ENCODE data around the gene KIAA0825.
"Not testable (repeated sequence)": the region's sequence is repeated elsewhere in the genome, so short reads cannot be mapped to it uniquely, and the experiment has no call there.

Gene KIAA0825

DNA sequence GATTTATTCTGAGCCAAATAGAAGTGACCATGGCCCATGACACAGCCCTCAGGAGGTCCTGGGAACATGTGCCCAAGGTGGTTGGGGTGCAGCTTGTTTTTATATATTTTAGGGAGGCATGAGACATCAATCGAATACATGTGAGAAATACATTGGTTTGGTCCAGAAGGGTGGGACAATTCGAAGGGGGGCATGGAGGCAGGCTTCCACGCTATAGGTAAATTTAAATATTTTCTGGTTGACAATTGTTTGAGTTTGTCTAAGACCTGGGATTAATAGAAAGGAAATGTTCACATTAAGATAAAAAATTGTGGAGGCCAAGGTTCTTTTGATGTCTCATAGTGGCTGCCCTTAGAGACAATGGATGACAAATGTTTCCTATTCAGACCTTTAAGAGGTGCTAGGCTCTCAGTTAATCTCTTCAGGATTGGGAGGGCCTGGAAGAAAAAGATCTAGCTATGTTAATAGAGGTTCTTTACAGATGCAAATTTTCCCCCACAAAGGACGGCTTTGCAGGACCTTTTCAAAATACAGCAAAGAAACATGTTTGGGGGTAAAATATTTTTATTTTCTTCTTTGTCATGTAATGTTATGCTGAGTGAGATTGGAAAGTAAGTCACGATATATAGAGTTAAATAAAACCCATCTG, 263.4 kb downstream of the KIAA0825 start:
- H3K9ac ChIP-seq (ENCODE audit: low read depth, low read length) = peak overlapping the region; percentile 11; the same call in 1 of the 2 replicates
- H3K27ac ChIP-seq (ENCODE audit: low read depth, low read length) = peak overlapping the region; percentile 96
- H3K4me1 ChIP-seq (ENCODE audit: control insufficient read depth, insufficient read depth, low read length) = peaks cover 61% of the 10 kb centered on the region
- not testable (repeated sequence) for H3K9me3 ChIP-seq (ENCODE audit: control insufficient read depth, insufficient read depth, low read length); H3K27me3 ChIP-seq (ENCODE audit: control insufficient read depth, insufficient read depth, low read length)
- H3K36me3 ChIP-seq (ENCODE audit: control insufficient read depth, insufficient read depth, low read length) = peaks cover 55% of the 10 kb centered on the region
- H3K4me3 ChIP-seq (ENCODE audit: low read depth, low read length) = peak overlapping the region; percentile 41

- Histone ChIP-seq H3K4me1 (ENCODE audit: control insufficient read depth, insufficient read depth, low read length) (peaks cover 60% of the 10 kb centered on the region), H3K9ac (ENCODE audit: low read depth, low read length) (no peak overlapping the region), H3K27me3 (ENCODE audit: control insufficient read depth, insufficient read depth, low read length) (no peaks in the 10 kb centered on the region), H3K27ac (ENCODE audit: low read depth, low read length) (no peak overlapping the region), H3K4me3 (ENCODE audit: low read depth, low read length) (no peak overlapping the region; the same call in 1 of the 2 replicates), H3K36me3 (ENCODE audit: control insufficient read depth, insufficient read depth, low read length) (peaks cover 44% of the 10 kb centered on the region), H3K9me3 (ENCODE audit: control insufficient read depth, insufficient read depth, low read length) (no peaks in the 10 kb centered on the region; the same call in 1 of the 2 replicates)
Measured at GRCh38 chr5:94353605-94354004, 264.8 kb downstream of the KIAA0825 start.

- Histone ChIP-seq H3K27me3 (ENCODE audit: control insufficient read depth, insufficient read depth, low read length) (no peaks in the 10 kb centered on the region), H3K36me3 (ENCODE audit: control insufficient read depth, insufficient read depth, low read length) (peaks cover 50% of the 10 kb centered on the region), H3K27ac (ENCODE audit: low read depth, low read length) (no peak overlapping the region), H3K4me3 (ENCODE audit: low read depth, low read length) (0 out of 2 replicates have a peak overlapping the region, but pooled peaks have one; percentile 5), H3K9ac (ENCODE audit: low read depth, low read length) (no peak overlapping the region), H3K9me3 (ENCODE audit: control insufficient read depth, insufficient read depth, low read length) (peaks cover 12% of the 10 kb centered on the region), H3K4me1 (ENCODE audit: control insufficient read depth, insufficient read depth, low read length) (peaks cover 33% of the 10 kb centered on the region)
Measured at GRCh38 chr5:94347130-94347529, 271.3 kb downstream of the KIAA0825 start.

- Histone ChIP-seq H3K4me1 (ENCODE audit: control insufficient read depth, insufficient read depth, low read length) (peaks cover 25% of the 10 kb centered on the region), H3K27ac (ENCODE audit: low read depth, low read length) (no peak overlapping the region), H3K36me3 (ENCODE audit: control insufficient read depth, insufficient read depth, low read length) (peaks cover 63% of the 10 kb centered on the region), H3K9me3 (ENCODE audit: control insufficient read depth, insufficient read depth, low read length) (peaks cover 12% of the 10 kb centered on the region), H3K4me3 (ENCODE audit: low read depth, low read length) (no peak overlapping the region), H3K27me3 (ENCODE audit: control insufficient read depth, insufficient read depth, low read length) (no peaks in the 10 kb centered on the region), H3K9ac (ENCODE audit: low read depth, low read length) (no peak overlapping the region)
Measured at GRCh38 chr5:94345257-94345656, 273.1 kb downstream of the KIAA0825 start.

DNA sequence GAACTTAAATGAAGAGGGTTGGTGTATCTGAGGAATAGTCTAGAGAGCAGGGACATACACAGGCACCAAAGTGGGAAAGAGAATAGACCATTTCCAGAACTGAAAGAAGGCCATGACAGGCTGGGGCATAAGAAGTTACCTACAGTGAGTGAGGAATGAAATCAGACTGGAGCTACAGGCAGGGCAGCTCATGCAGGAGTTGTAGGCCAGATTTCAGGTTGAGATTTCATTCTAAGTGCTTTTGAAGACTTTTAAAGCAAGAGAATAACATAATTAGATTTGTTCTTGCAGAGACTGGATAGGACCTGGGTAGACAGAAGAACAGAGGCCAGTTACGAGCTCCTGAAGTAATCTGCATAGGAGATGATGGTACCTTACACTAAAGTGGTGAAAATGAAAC, 280.8 kb downstream of the KIAA0825 start:
- Histone ChIP-seq H3K4me3 (ENCODE audit: low read depth, low read length) (no peak overlapping the region), H3K9me3 (ENCODE audit: control insufficient read depth, insufficient read depth, low read length) (no peaks in the 10 kb centered on the region), H3K27me3 (ENCODE audit: control insufficient read depth, insufficient read depth, low read length) (no peaks in the 10 kb centered on the region), H3K9ac (ENCODE audit: low read depth, low read length) (no peak overlapping the region), H3K36me3 (ENCODE audit: control insufficient read depth, insufficient read depth, low read length) (peaks cover 79% of the 10 kb centered on the region), H3K27ac (ENCODE audit: low read depth, low read length) (no peak overlapping the region), H3K4me1 (ENCODE audit: control insufficient read depth, insufficient read depth, low read length) (no peaks in the 10 kb centered on the region)

GRCh38 chr5:94335936-94336335, 282.5 kb downstream of the KIAA0825 start:
- no peaks in the 10 kb centered on the region for H3K27me3 ChIP-seq (ENCODE audit: control insufficient read depth, insufficient read depth, low read length)
- H3K36me3 ChIP-seq (ENCODE audit: control insufficient read depth, insufficient read depth, low read length) = peaks cover 67% of the 10 kb centered on the region
- no peak overlapping the region for H3K4me3 ChIP-seq (ENCODE audit: low read depth, low read length)
- no peaks in the 10 kb centered on the region for H3K9me3 ChIP-seq (ENCODE audit: control insufficient read depth, insufficient read depth, low read length)
- H3K27ac ChIP-seq (ENCODE audit: low read depth, low read length) = no peak overlapping the region
- no peak overlapping the region for H3K9ac ChIP-seq (ENCODE audit: low read depth, low read length)
- no peaks in the 10 kb centered on the region for H3K4me1 ChIP-seq (ENCODE audit: control insufficient read depth, insufficient read depth, low read length)

GRCh38 chr5:94329115-94329514, 289.3 kb downstream of the KIAA0825 start:
- Histone ChIP-seq H3K9ac (ENCODE audit: low read depth, low read length) (no peak overlapping the region), H3K27me3 (ENCODE audit: control insufficient read depth, insufficient read depth, low read length) (no peaks in the 10 kb centered on the region), H3K4me3 (ENCODE audit: low read depth, low read length) (no peak overlapping the region), H3K36me3 (ENCODE audit: control insufficient read depth, insufficient read depth, low read length) (peaks cover 21% of the 10 kb centered on the region; the same call in 1 of the 2 replicates), H3K27ac (ENCODE audit: low read depth, low read length) (no peak overlapping the region), H3K4me1 (ENCODE audit: control insufficient read depth, insufficient read depth, low read length) (peaks cover 6% of the 10 kb centered on the region; the same call in 1 of the 2 replicates), H3K9me3 (ENCODE audit: control insufficient read depth, insufficient read depth, low read length) (peaks cover 6% of the 10 kb centered on the region; the same call in 1 of the 2 replicates)

GRCh38 chr5:94326586-94326985, 291.8 kb downstream of the KIAA0825 start:
- H3K36me3 ChIP-seq (ENCODE audit: control insufficient read depth, insufficient read depth, low read length) = peaks cover 17% of the 10 kb centered on the region; the same call in 1 of the 2 replicates
- no peak overlapping the region for H3K4me3 ChIP-seq (ENCODE audit: low read depth, low read length)
- no peak overlapping the region for H3K9ac ChIP-seq (ENCODE audit: low read depth, low read length)
- no peak overlapping the region for H3K27ac ChIP-seq (ENCODE audit: low read depth, low read length)
- peaks cover 11% of the 10 kb centered on the region; the same call in 1 of the 2 replicates for H3K4me1 ChIP-seq (ENCODE audit: control insufficient read depth, insufficient read depth, low read length)
- no peaks in the 10 kb centered on the region for H3K27me3 ChIP-seq (ENCODE audit: control insufficient read depth, insufficient read depth, low read length)
- peaks cover 6% of the 10 kb centered on the region; the same call in 1 of the 2 replicates for H3K9me3 ChIP-seq (ENCODE audit: control insufficient read depth, insufficient read depth, low read length)

GRCh38 chr5:94316916-94317838, 301.2 kb downstream of the KIAA0825 start:
- H3K36me3 ChIP-seq (ENCODE audit: control insufficient read depth, insufficient read depth, low read length) = no peaks in the 10 kb centered on the region; the same call in 1 of the 2 replicates
- H3K4me3 ChIP-seq (ENCODE audit: low read depth, low read length) = no peak overlapping the region

GRCh38 chr5:94314460-94315131, 303.8 kb downstream of the KIAA0825 start:
- Histone ChIP-seq H3K27me3 (ENCODE audit: control insufficient read depth, insufficient read depth, low read length) (no peaks in the 10 kb centered on the region), H3K9ac (ENCODE audit: low read depth, low read length) (no peak overlapping the region), H3K27ac (ENCODE audit: low read depth, low read length) (peak overlapping the region; percentile 6), H3K4me1 (ENCODE audit: control insufficient read depth, insufficient read depth, low read length) (peaks cover 53% of the 10 kb centered on the region), H3K4me3 (ENCODE audit: low read depth, low read length) (no peak overlapping the region), H3K9me3 (ENCODE audit: control insufficient read depth, insufficient read depth, low read length) (no peaks in the 10 kb centered on the region), H3K36me3 (ENCODE audit: control insufficient read depth, insufficient read depth, low read length) (peaks cover 7% of the 10 kb centered on the region)

More at GRCh38 chr5:94316916-94317838, 301.2 kb downstream of the KIAA0825 start:
- no peaks in the 10 kb centered on the region for H3K9me3 ChIP-seq (ENCODE audit: control insufficient read depth, insufficient read depth, low read length)
- H3K9ac ChIP-seq (ENCODE audit: low read depth, low read length) = no peak overlapping the region
- peaks cover 43% of the 10 kb centered on the region for H3K4me1 ChIP-seq (ENCODE audit: control insufficient read depth, insufficient read depth, low read length)
- no peaks in the 10 kb centered on the region for H3K27me3 ChIP-seq (ENCODE audit: control insufficient read depth, insufficient read depth, low read length)
- H3K27ac ChIP-seq (ENCODE audit: low read depth, low read length) = no peak overlapping the region

Measured in HUES48 (cell line).